ENCODE data around the gene SGMS1. TPM values are rescaled to one million over a fixed set of nuclear protein-coding genes. Genes with fewer than 3 reads are reported as not detected.

The SGMS1 gene
- total RNA-seq, 1 donor from 2014 or later, result 43.5 TPM

GRCh38 chr10:50341987-50342386 lies 281.8 kb downstream of the SGMS1 start:
- DNase-seq (ENCODE audit: low read depth), result no peak

GRCh38 chr10:50336140-50336539 lies 287.6 kb downstream of the SGMS1 start:
- DNase-seq (ENCODE audit: low read depth), result no peak

GRCh38 chr10:50335397-50335796 lies 288.4 kb downstream of the SGMS1 start:
- no peak for DNase-seq (ENCODE audit: low read depth)

- peak; percentile 68 for DNase-seq (ENCODE audit: low read depth)
Measured at GRCh38 chr10:50334273-50334672, 289.5 kb downstream of the SGMS1 start.

GRCh38 chr10:50333872-50334271 lies 289.9 kb downstream of the SGMS1 start:
- DNase-seq (ENCODE audit: low read depth), result no peak

GRCh38 chr10:50332108-50332842 lies 291.5 kb downstream of the SGMS1 start:
- no peak for DNase-seq (ENCODE audit: low read depth)

- no peak for DNase-seq (ENCODE audit: low read depth)
Measured at GRCh38 chr10:50331486-50331885, 292.3 kb downstream of the SGMS1 start.

- peak; percentile 22 for DNase-seq (ENCODE audit: low read depth)
Measured at GRCh38 chr10:50326757-50327701, 296.7 kb downstream of the SGMS1 start.

- no peak for DNase-seq (ENCODE audit: low read depth)
Measured at GRCh38 chr10:50326172-50326555, 297.6 kb downstream of the SGMS1 start.

- peak; percentile 99 for DNase-seq (ENCODE audit: low read depth)
Measured at GRCh38 chr10:50325449-50326171, 298.1 kb downstream of the SGMS1 start.

GRCh38 chr10:50324680-50325393 lies 298.9 kb downstream of the SGMS1 start:
- DNase-seq (ENCODE audit: low read depth), result no peak

GRCh38 chr10:50324046-50324445 lies 299.7 kb downstream of the SGMS1 start:
- DNase-seq (ENCODE audit: low read depth), result no peak

- peak; percentile 30 for DNase-seq (ENCODE audit: low read depth)
Measured at GRCh38 chr10:50322077-50322476, 301.7 kb downstream of the SGMS1 start.

GRCh38 chr10:50318129-50318528 lies 305.6 kb downstream of the SGMS1 start:
- no peak for DNase-seq (ENCODE audit: low read depth)

GRCh38 chr10:50316695-50317648 lies 306.8 kb downstream of the SGMS1 start:
- DNase-seq (ENCODE audit: low read depth), result no peak

GRCh38 chr10:50316174-50316573 lies 307.6 kb downstream of the SGMS1 start:
- no peak for DNase-seq (ENCODE audit: low read depth)

- no peak for DNase-seq (ENCODE audit: low read depth)
Measured at GRCh38 chr10:50315424-50315823, 308.3 kb downstream of the SGMS1 start.

GRCh38 chr10:50314169-50315071 lies 309.3 kb downstream of the SGMS1 start:
- no peak for DNase-seq (ENCODE audit: low read depth)
